Transverse colon (tissue), 4 donors: ENCODE data around the gene RBM47. TPM values are rescaled to one million over a fixed set of nuclear protein-coding genes. Genes with fewer than 3 reads are reported as not detected.

Experiments used
- DNase-seq: peaks from one replicate; pipeline ENCODE4 v3.0.0-alpha.2; 2019
- H3K27ac ChIP-seq, 4 donors: fragments of 200-600 bp; sonication (generic); 2 replicates each; pipeline ENCODE4 v1.5.1; 2016 to 2018; ENCODE audit warnings: inconsistent platforms in 4 of 4
- H3K27me3 ChIP-seq: fragments of 200-600 bp; sonication (generic); 2 replicates; pipeline ENCODE4 v1.5.1; 2017; ENCODE audit warnings: inconsistent platforms
- H3K36me3 ChIP-seq, 4 donors: fragments of 200-600 bp; sonication (generic); 2 replicates each; pipeline ENCODE4 v1.5.1; 2017 to 2019; ENCODE audit warnings: inconsistent platforms in 4 of 4
- H3K4me1 ChIP-seq, 4 donors: fragments of 200-600 bp; sonication (generic); 2 replicates each; pipeline ENCODE4 v1.5.1; 2017 to 2020; ENCODE audit warnings: inconsistent platforms in 4 of 4
- H3K4me3 ChIP-seq, 4 donors: fragments of 200-600 bp; sonication (generic); 1 replicate in 1 of 4; 2 replicates in 3 of 4; pipeline versions ENCODE4 v1.5.1 to v1.6.1; 2017 to 2019; ENCODE audit warnings: inconsistent platforms in 4 of 4
- H3K9me3 ChIP-seq, 2 donors: fragments of 200-600 bp; sonication (generic); 2 replicates each; pipeline ENCODE4 v1.5.1; 2017 to 2019; ENCODE audit warnings: inconsistent platforms in 2 of 2
- EP300 ChIP-seq: sonication (generic); formaldehyde crosslinking; IDR thresholded peaks from one replicate; pipeline ENCODE4 v1.6.1; 2017; ENCODE audit warnings: antibody characterized with exemption, low read depth
- POLR2A ChIP-seq: fragments of 450-650 bp; IDR thresholded peaks from one replicate; pipeline ENCODE4 v1.6.1; 2016; ENCODE audit warnings: antibody characterized with exemption, mild to moderate bottlenecking, moderate library complexity
- POLR2AphosphoS5 ChIP-seq, 3 donors: sonication (generic); formaldehyde crosslinking; IDR thresholded peaks; one replicate each; pipeline ENCODE4 v1.6.1; 2016; ENCODE audit warnings: antibody characterized with exemption in 3 of 3
- WGBS, 2 donors: methylation state at CpG; one replicate each; pipeline ENCODE4 v1.1.5; 2018; ENCODE audit warnings: low coverage in 1 of 2; 5-methylcytosine and 5-hydroxymethylcytosine counted together
- in situ Hi-C, 4 donors: fragments of 200-750 bp; cut with MboI; loops; one replicate each; pipeline versions ENCODE4 v1.15.0 to v1.15.1; 2017; ENCODE audit warnings: low sequenced_read_pairs in 3 of 4, low pct_ligation_motif_present in 1 of 4, low pct_unique_long_range_greater_than_20kb in 1 of 4
- intact Hi-C: fragments of 100-400 bp; cut with DNase I; formaldehyde crosslinking; loops from one replicate; pipeline ENCODE4 v1.15.1; 2023; ENCODE audit warnings: low total_unique reads
- total RNA-seq, 4 donors: library from RNA; depleted of rRNA; stranded (reverse); fragments of >200 nt; gene quantifications; one replicate each; pipeline ENCODE4 v1.1.0, GENCODE V29; 2016
- TF ChIP-seq, protein P1 (sequence below), 5 experiments: fragments of 200-600 bp in 3 of 5; fragments of 450-650 bp in 2 of 5; sonication (generic) in 3 of 5; IDR thresholded peaks; 1 replicate in 2 of 5; 2 replicates in 3 of 5; pipeline ENCODE4 v1.5.1; 2016 to 2017; ENCODE audit warnings: antibody characterized with exemption in 5 of 5, inconsistent platforms in 3 of 5, mild to moderate bottlenecking in 2 of 5, moderate library complexity in 1 of 5

The RBM47 gene
- total RNA-seq = 100 to 1,000 TPM; 273 to 667 (median 572) TPM

DNA sequence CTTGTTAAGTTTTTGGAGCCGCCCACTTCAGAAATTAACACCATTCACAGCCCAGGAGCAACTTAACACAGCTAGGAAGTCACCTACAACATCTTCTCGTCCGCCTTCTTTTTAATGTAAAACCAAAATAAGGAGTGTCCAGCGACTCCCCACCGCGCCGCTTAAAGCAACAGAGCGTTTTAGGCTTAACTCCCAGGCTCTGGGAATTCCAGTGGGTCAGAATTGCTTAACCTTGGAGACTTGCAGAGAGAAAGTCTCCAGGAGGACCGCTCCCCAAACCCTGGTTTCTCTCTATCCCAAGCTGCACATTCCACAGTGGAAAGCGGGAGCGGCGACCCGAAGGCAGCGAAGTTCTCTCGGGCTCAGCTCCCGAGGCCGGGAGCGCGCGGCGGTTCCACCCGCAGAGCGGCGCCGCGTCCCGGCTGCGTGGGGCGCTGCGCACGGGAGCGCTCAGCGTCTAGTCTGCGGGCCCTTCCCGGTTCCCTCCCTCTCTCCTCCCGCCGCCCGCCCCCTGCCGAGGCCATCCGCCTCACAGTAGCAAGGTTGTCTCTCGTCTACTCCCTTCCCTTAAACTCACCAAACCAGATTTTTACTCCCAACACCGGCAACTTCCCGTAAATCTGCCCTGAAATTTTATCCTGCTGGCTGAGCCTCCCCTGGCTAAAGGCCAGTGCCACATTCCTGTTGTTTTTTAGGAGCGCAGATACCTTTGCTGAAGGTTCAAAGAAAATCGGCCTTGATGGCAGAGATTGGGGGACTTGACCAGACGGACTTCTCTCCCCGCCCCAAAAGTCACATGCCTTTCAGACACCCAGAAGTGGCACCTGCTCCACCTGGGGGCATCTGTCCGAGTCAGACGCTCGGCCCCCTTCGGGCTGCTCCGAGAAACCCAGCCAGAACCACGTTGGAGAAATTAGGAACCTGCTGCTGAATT is at the start of gene RBM47:
TSS of gene RBM47 (minus strand) at position 464 of the 934 bp plus-strand sequence. CDS start 190,971 bp downstream, outside the sequence.
- H3K27ac ChIP-seq = peak within 1 kb of the TSS; percentile 89 to 93 (median 92)
- TF ChIP-seq POLR2A = peak; percentile 87
- no peak for TF ChIP-seq EP300
- TF ChIP-seq, protein P1, sequence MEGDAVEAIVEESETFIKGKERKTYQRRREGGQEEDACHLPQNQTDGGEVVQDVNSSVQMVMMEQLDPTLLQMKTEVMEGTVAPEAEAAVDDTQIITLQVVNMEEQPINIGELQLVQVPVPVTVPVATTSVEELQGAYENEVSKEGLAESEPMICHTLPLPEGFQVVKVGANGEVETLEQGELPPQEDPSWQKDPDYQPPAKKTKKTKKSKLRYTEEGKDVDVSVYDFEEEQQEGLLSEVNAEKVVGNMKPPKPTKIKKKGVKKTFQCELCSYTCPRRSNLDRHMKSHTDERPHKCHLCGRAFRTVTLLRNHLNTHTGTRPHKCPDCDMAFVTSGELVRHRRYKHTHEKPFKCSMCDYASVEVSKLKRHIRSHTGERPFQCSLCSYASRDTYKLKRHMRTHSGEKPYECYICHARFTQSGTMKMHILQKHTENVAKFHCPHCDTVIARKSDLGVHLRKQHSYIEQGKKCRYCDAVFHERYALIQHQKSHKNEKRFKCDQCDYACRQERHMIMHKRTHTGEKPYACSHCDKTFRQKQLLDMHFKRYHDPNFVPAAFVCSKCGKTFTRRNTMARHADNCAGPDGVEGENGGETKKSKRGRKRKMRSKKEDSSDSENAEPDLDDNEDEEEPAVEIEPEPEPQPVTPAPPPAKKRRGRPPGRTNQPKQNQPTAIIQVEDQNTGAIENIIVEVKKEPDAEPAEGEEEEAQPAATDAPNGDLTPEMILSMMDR (IDR thresholded peaks at IDR 0.05) = peak in 1 of 5 experiments; percentile 33
- TF ChIP-seq POLR2AphosphoS5 (IDR thresholded peaks at IDR 0.05) = peak in 2 of 3 donors; percentile 78 to 82
- peaks cover 6% of the 10 kb centered on the region for H3K27me3 ChIP-seq
- in situ Hi-C loops = loop anchor here in 1 of 4 donors (10.0 kb wide), 1 partner anchor 85 kb away; no protein-coding TSS in a partner anchor
- peak within 1 kb of the TSS; percentile 33 to 66 (median 48) for H3K4me3 ChIP-seq
- WGBS, 2 donors = 0 to 2% methylated on average over 6 to 53 of the region's 53 CpGs
- peaks cover 0 to 42% (median 14%) of the 10 kb centered on the region in 4 donors for H3K4me1 ChIP-seq
- no peaks in the 10 kb centered on the region for H3K9me3 ChIP-seq
- peak; percentile 89 for DNase-seq
- intact Hi-C loops = no loop called here
- no peaks in the 10 kb centered on the region for H3K36me3 ChIP-seq

DNA sequence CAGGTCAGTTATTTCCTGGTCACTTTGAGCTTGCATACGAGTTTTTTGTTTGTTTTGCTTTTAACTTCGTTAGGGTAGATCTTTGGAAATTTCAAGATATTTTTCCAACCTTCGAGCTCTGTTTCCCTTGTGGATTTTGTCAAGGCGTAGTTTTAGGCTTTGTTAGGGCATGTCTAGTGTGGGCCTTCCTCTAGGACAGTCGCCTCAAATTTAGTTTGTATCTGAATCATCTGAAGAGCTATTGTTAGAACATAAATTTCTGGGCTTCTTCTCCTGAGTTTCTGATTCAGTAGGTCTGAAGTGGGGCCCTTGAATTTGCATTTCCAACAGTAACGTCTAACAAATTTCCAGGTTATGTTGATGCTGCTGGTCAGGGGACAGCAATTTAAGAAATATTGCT is 48.8 kb upstream of the RBM47 start:
- Histone ChIP-seq H3K4me1 (no peaks in the 10 kb centered on the region), H3K36me3 (no peaks in the 10 kb centered on the region), H3K27me3 (no peaks in the 10 kb centered on the region), H3K9me3 (no peaks in the 10 kb centered on the region), H3K27ac (no peak overlapping the region), H3K4me3 (no peak overlapping the region)
- TF ChIP-seq, protein P1 (IDR thresholded peaks at IDR 0.05) = no peak
- no peak for TF ChIP-seq POLR2AphosphoS5 (IDR thresholded peaks at IDR 0.05)
- no peak for TF ChIP-seq POLR2A
- no peak for TF ChIP-seq EP300
- DNase-seq = no peak
- in situ Hi-C loops (no loop called here), intact Hi-C loops (no loop called here)
- 55 to 80% methylated on average over 3 to 6 of the region's 6 CpGs for WGBS, 2 donors

DNA sequence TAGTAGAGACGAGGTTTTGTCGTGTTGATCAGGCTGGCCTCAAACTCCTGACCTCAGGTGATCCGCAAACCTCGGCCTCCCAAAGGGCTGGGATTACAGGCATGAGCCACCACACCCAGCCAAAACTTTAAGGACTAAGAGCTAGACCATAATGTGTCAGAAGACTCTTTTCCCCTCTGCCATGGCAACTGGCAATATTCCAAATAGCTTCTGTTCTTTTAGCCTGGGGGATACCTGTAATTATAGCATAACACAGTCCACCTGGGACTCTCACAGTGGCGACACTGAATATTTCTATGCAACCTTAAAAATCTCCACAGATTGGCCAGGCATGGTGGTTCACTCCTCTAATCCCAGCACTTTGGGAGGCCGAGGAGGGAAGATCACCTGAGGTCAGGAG is 45.5 kb upstream of the RBM47 start:
- Histone ChIP-seq H3K27ac (no peak overlapping the region), H3K9me3 (no peaks in the 10 kb centered on the region), H3K27me3 (no peaks in the 10 kb centered on the region), H3K4me1 (peaks cover 0 to 3% (median 0%) of the 10 kb centered on the region in 4 donors), H3K36me3 (no peaks in the 10 kb centered on the region), H3K4me3 (no peak overlapping the region)
- TF ChIP-seq POLR2A (no peak), POLR2AphosphoS5 (IDR thresholded peaks at IDR 0.05) (no peak), EP300 (no peak)
- TF ChIP-seq, protein P1 (IDR thresholded peaks at IDR 0.05) = no peak
- no peak for DNase-seq
- intact Hi-C loops = no loop called here
- WGBS, 2 donors = 83% methylated on average over 6 of the region's 6 CpGs; no CpG with 5 or more reads in 1 of the 2 donors
- in situ Hi-C loops = no loop called here
